NCI-H187 treated with DMSO at 0.1 percent for 48 hours (cell line): Measurements from ENCODE around the gene PLEKHM1.
"Not testable (repeated sequence)": the region's sequence is repeated elsewhere in the genome, so short reads cannot be mapped to it uniquely, and the experiment has no call there.

Experiments
- DNase-seq: peaks from one replicate; lab custom pipeline; 2025; lab: John Stamatoyannopoulos, UW

Gene PLEKHM1

DNA sequence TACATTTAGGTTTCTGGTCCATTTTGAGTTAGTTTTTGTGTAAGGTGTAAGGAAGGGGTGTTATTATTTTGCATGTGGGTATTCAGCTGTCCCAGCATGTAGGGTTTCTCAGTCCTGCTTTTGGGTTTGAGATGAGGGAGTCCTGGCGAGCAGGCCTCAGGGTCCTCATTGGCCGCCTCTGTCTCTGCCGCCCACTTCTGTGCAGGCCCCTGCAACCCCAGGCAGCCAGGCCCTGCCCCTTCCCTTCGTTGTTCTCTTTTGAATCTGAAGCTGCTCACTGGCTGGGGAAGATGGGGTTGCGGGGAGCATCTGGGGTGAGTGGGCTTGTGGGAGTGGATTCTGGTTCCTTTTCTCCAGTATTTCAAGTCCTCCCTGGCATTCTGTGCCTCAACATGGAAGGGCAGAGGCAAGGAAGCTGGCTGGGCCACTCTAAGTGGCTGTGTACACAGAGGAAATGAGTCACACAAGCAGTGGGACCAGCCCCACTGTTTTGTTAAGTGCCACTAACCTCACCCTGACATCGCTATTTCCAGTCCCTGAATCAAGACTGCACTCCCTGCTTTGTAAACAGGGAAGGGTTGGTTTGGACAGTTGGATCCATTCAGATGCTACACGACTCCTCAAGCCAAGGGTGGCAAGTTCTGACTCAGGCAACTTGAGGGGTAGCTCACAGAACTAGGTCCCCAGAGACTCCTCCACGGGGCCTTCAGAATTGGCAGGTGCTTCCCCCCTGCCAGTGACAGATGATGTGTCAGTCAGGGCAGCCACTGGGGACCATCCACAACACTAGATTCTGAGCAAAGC is 28.8 kb downstream of the PLEKHM1 start:
- not testable (repeated sequence) for DNase-seq

DNA sequence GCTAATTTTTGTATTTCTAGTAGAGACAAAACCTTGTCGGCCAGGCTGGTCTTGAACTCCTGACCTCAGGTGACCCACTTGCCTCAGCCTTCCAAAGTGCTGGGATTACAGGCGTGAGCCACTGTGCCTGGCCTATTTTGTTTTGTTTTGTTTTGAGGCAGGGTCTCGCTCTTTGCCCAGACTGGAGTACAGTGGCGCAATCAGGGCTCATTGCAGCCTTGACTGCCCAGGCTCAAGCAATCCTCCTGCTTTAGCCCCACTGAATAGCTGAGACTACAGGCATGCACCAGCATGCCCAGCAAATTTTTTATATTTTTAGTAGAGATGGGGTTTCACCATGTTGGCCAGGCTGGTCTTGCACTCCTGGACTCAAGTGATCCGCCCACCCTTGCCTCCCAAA is 30.1 kb downstream of the PLEKHM1 start:
- not testable (repeated sequence) for DNase-seq

DNA sequence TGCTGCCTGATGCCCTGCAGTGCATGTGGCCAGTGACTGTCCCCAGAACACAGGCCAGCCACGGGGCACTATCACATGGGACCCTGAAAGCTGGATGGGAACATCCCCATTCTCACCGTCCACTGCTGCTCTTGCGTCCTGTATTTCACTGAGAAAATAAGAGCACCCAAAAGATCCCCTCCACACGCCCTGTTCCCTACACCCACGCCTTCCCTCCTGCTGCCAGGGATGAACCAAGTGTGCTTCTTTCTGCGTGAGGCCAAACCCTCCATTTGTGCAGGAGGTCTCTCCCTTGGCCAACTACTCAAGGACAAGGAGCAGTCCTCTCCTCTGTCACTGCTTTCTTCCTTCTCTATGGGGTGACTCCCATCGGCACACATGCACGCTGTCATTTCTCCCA is 36.2 kb downstream of the PLEKHM1 start:
- not testable (repeated sequence) for DNase-seq

DNA sequence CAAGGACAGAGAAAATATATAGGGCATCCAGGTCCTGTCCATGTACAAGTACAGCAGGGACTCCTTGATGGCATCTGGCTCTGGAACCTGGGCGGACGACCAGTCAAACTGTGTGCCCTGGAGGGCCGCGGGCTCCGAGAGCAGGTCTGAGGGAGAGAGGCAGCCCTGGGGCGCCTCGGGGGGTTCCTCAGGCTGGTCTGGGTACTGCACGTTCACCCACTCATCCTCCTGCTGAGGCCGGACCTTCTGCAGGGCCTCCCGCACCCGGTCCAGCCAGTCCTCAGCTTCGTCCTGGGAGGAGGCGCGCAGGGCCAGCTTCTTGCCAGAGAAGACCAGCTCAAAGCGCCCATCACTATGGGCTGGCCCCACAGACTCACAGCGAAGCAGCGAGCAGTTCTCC is 36.8 kb downstream of the PLEKHM1 start:
- DNase-seq: not testable (repeated sequence)

DNA sequence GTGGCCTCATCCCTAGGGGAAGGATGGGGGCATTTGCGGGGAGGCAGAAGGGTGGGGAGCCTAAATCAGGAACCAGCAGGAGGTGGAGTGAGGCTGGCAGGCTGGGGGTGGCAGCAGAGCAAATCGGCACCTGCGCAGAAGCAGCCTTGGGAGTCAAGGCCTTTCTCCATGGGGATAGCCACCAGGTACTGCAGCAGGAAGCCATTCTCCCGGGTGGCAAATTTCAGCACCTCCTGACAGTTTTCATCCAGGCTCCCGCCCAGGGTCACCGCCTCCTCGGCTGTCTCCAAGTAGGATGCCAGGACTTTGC is 37.3 kb downstream of the PLEKHM1 start:
- not testable (repeated sequence) for DNase-seq

DNA sequence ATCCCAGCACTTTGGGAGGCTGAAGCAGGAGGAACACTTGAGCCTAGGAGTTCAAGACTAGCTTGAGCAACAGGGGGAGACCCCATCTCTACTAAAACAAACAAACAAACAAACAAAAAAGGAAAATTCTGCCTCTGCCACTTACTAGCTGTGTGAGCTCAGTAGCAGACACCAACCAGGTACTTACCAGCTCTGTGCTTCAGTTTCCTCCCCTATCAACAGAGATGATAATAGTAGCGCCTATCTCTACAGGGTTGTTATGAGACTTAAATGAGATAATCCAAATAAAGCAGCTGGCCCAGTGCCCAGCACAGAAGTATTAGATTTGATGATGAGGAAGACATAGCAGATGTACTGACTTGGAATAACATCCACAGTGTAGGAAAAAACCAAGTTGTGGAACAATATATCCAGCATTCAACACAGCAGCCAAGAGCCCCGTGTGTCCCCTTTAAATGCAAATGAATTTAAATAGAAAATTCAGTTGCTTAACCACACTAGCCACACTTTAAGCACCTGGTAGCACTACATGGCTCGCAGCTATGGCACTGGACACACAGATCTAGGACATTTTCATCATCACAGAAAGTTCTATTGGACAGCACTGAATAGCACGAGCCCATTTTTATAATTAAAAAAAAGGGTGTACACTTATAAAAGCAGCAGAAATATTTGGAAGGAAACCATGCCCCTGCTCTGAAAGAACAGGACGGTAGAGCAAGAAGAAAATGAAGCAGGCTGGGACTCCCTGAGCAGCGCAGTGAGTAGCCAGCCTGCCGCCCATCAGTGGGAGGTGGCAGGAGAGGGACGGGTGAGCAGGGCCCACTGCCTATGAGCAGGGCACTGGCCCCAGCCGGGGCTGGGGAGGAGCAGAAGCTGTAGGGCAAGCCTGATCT is 37.9 kb downstream of the PLEKHM1 start:
- DNase-seq: not testable (repeated sequence)

DNA sequence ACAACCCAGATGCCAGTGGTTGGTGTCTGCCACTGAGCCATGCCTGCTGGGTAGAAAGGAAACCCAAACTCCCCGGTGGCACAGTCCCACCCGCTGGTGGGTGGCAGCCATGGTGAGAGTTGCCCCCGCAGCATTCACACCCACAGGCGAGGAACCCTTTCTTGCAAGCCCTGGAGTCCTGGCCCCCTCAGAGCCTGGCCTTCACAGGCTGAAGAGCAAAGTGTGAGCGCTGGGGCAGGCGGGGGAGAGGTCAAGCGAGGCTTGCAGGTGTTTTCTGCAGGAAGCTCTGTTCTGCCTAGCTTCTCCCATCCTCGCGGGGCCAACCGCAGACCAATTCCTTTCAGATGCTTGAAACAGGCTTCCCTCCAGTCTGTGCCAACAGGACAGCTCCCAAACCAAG is 38.9 kb downstream of the PLEKHM1 start:
- not testable (repeated sequence) for DNase-seq

DNA sequence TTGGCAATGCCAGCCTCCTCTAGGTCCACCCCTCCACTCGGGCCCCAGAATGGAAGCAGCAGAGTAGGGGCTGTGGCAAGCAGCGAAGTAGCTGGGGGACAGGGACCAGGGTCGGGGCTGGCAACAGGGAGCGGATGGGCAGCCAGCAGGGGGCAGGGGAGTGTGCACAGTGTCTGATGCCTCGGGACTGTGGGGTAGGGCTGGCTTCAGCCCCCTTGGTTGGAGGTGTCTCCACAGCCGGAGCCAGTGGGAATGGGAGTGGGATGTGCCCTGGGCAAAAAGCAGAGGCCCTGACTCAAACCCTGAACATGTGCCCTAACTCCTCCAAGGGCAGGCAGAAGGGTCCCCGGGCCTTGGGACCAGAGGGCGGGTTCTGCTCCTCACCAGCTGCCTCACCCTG is 39.4 kb downstream of the PLEKHM1 start:
- DNase-seq: no peak

DNA sequence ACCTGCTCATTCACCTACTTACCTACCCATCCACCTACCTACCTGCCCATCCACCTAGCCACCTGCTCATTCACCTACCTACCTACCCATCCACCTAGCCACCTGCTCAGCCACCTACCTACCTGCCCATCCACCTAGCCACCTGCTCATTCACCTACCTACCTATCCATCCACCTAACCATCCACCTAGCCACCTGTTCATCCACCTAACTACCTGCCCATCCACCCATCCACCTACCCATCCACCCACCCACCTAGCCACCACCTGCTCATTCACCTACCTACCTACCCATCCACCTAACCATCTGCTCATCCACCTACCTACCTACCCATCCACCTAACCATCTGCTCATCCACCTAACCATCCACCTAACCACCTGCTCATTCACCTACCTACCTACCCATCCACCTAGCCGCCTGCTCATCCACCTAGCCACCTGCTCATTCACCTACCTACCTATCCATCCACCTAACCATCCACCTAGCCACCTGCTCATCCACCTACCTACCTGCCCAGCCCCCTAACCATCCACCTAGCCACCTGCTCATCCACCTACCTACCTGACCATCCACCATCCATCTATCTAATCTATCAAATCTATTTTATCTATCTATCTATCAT is 40.7 kb downstream of the PLEKHM1 start:
- DNase-seq: not testable (repeated sequence)

DNA sequence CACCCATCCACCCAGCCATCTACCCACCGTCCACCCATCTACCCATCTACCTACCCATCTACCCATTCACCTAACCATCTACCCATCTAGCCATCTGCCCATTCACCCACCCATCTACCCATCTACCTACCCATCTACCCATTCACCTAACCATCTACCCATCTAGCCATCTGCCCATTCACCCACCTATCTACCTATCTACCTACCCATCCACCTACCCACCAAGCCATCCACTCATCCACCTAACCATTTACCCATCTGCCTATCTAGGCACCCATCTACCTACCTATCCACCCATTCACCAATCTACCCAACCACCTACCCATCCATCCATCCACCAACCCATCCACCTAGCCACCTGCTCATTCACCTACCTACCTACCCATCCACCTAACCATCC is 41.3 kb downstream of the PLEKHM1 start:
- not testable (repeated sequence) for DNase-seq

DNA sequence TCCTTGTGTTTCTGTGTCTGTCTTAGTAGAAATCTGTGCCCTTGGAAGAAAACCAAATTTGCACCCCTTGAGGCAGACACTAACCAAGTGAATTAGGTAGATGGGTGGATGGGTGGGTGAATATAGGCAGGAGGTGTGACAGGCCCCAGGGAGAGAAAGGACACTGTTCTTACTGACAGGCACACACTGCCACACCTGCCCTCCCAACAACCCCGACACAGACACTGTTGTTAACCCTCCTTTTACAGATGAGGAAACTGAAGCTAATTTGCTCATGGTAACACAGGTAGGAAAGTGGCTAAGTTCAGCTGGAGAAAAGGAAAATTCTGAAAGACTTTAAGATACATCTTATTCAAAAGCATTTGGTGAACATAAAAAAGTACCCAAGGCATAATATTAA is 42.0 kb downstream of the PLEKHM1 start:
- DNase-seq: not testable (repeated sequence)

DNA sequence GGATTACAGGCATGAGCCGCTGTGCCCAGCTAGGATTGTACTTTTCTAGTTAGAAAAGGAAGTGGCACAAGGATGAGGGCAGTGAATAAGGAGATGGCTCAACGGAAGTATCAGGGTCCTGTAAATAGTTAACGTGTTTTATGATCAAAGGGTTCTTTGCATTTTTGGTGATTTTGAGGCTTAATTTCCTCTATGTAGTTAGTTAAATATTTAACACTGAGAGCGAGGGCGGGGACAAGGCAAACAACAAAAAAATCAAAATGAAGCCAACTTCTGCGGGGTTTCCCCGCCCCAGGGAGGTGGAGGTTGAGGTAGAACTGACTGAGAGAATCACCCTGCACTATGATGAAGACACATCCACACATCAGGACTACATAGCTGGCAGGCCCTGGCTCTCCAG is 42.5 kb downstream of the PLEKHM1 start:
- DNase-seq: not testable (repeated sequence)

DNA sequence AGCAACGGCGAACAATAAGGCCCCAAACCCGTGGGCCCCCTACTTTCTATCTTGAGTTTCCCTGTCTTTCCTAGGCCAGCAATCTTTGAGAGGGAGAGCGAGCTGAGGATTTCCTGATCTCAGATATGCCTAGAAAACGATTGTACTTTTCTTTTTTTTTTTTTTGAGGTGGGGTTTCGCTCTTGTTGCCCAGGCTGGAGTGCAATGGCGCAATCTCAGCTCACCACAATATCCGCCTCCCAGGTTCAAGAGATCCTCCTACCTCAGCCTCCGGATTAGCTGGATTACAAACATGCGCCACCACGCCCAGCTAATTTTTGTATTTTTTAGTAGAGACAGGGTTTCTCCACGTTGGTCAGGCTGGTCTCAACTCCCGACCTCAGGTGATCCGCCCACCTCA is 42.9 kb downstream of the PLEKHM1 start:
- DNase-seq: not testable (repeated sequence)

DNA sequence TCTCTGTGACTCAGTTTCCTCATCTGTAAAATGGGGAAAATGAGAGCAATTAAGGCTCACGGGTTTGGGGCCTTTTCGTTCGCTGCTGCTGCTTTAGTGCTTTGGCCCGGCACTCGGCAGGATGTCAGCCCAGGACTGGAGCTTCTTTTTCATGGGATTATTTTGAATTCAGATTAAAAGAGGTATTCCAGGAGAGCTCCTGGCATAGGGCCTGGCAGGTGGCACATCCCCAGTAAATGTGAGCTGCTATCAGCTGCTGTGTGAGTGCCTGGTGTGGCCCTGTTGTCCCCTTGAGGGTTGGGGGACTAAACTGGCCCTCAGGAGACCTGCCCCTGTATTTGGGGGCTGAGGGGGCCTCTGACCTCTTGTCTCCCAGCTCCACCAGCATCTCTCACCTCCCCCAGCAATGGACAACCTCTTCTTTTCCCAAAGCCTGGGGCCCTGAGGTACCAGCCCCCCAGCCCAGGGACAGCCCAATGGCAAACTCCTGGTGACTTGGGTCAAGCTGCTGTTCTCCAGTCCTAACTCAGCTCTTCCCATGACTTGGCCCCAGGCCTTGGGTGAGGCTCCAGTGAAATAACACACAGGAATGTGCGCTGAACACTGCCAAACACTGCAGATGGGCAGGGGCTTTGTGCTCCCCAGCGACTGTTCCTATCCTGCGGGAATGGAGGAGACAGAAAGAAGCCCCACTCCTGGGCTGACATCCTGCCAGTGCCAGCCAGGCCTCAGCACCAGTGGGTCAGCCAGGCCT is 43.5 kb downstream of the PLEKHM1 start:
- not testable (repeated sequence) for DNase-seq

DNA sequence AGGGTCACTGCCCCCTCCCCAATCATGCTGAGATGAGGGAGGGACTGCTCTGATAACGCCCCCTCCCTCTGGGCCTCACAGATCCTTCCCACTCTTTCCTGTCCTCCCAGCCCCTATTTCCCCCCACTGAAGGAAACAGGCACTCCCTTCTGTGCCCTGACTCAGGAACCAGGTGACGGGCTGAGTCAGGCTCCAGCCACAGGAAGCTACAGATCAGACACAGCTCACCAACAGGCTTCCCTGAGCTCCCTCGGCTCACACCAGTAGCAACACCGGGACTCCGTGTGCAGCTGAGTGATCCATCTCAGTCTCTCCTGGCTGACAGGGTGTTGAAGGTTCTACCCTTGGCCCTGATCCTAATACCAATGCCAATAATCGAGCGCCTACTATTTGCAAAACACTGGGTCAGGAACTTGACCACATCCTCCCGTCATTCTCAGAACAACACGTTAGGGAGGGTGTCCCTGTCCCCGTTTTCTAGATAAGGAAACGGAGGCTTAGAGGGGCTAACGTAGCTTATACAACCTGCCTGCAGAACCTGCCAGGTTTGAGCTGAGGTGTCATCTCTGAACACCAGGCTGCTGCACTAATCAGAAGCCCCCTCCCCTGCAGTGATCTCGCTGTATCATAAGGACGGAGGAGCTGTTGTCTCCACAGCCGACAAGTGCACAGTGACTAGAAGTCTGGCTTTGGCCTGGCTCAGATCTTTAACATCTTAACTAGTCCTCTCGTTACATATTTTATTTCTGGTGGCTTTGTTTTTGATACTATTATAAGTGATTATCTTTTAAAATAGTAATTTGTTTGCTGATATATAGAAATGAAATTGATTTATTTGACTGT is 44.4 kb downstream of the PLEKHM1 start:
- DNase-seq: not testable (repeated sequence)

DNA sequence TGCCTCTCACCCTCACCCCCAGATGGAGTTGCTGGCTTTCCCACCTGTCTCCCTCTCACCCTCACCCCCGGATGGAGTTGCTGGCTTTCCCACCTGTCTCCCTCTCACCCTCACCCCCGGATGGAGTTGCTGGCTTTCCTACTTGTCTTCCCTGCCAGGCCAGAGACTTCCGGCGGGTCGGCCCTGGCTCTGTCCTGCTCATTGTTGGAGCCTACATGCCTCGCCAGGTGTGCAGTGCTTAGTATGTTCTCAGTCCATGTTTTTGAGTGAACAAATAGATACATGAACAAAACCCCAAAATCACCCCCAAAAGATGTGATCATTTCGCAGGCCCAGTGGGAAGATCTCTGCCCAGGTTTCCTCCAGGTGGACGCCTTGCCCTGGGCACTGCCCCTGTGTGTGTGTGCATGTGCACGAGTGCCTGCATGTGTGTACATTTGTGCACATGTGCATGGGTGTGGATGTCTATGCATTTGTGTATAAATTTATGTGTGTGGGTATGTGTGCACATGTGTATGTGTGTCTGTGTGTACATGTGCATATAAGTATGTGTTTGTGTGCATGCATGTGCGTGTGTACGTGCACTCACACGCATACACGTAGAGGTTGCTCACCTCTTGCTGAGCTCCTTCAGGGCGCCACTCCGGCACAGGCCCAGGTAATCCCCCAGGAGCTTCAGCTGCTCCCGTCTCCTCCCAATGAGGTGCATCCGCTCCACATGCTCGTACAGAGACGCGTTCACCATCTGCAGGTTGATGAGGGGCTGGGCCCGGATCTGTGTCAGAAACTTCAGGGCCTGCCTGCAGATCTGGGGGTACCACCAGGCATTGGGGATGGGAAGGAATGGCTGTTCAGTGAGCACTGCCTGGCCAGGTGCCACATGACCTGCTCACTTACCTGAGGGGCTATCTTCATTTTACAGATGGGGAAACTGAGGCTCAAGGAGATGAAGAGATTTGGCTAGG is 45.4 kb downstream of the PLEKHM1 start:
- not testable (repeated sequence) for DNase-seq

DNA sequence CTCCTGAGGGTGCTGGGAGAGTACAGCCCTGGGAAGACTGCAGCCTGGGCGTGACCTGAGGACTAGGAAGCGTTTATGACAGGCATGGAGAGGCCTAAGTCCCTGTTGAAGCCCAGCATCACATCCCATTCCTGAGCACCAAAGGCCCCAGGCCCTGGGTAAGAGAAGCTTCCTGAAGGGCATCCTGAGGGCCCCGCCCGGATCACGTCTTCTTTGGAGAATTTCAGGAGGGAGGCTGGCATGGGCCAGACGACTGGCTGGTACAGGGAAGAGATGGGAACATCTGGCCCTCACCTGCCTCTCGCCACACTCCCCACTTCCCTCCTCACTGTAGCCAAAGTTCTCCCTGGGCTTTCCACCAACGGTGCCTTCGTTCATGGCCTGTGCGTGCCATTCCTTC is 46.2 kb downstream of the PLEKHM1 start:
- DNase-seq: not testable (repeated sequence)

DNA sequence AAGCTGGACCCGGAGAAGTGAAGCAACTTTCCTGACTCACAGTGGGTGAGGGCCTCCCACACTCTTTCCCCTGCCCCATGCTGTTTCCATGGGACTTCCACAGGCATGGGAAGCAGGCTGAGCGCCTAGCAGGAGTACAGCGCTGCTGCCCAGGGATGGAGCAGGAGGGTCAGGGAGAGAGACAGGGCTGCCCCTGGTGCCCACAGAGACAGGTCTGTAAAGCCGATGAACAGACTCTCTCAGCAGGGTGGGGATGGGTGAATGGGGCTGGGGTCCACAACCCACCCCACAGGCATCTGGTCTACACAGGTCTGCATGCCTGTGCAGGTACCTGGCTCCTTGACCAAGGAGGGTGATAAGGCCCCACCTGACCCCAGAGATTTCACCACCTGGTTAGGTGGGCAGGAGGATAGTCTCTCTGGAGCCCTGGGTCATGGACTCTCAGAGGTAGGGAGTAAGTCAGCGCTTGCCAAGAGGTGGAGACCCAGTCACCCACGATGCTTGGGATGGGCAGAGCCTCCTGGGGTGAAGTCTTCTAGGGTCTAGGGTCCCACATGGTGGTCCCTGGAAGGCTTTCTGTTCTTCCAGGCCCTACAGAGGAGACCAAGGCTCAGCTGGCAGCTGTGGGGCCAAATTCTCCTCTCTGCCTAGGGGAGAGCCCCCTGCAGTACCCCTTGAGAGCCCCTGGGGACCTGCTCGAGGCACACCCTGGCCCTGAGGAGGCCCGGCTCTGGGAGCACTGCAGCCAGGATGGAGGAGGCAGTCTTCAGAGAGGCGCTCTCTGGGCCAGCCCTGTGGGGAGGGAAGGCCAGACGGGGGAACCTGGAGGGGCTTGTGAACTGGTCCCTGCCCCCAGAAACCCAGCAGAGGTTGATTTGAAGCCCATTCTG is 46.9 kb downstream of the PLEKHM1 start:
- DNase-seq: not testable (repeated sequence)
